HG02870 (cell line): ENCODE data around the gene HMCN1.

Source experiments
- ATAC-seq: cut with Tn5 transposase; IDR thresholded peaks from one replicate; pipeline ENCODE4 v1.9.1; 2021; ENCODE audit warnings: mild to moderate bottlenecking, moderate library complexity; ENCODE audit not compliant: unreplicated experiment

HMCN1 gene

GRCh38 chr1:185957441-185958363 is 223.5 kb downstream of the HMCN1 start:
- no peak for ATAC-seq

DNA sequence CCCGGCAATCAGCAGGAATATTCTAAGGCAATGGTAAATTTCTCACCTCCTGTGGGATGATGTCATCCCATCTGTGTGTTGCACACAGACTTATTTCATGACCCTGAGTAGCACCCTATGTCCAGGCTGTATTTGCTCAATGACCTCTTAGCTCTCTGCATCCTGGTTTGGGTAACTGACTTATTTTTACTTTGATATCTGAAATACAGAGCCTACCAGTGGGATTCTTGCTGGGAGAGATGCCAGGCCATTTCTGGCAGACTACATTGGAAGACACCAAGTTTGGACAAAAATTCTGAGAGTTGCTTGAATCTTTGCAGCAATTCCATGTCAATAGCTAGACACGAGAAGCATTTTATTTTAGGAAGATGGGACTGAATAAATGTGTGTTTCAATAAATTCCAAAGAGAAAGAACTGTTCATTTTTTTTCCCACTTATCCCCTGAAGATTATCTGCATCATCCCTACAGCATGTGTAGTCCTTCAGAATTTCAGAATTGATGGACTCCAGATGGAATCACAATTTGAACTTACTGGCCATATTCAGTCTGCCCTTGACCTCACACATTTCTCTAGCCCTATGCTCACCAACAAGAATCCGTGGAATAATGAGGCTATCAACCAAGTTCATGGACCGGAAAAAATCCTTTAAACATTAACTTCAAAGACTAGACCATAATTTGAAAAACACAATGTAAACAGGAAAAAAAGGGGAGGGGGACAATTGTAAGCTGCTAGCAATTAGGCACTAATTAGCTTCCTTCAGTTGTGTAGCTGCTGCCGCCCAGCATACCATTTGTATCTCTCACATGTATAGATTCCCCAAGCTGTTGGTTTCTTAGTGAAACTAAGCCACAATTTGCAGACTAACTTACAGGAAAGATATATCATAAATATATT is 226.5 kb downstream of the HMCN1 start:
- no peak for ATAC-seq

GRCh38 chr1:185961664-185962063 is 227.5 kb downstream of the HMCN1 start:
- ATAC-seq = no peak

GRCh38 chr1:185964946-185965345 is 230.8 kb downstream of the HMCN1 start:
- ATAC-seq = no peak

DNA sequence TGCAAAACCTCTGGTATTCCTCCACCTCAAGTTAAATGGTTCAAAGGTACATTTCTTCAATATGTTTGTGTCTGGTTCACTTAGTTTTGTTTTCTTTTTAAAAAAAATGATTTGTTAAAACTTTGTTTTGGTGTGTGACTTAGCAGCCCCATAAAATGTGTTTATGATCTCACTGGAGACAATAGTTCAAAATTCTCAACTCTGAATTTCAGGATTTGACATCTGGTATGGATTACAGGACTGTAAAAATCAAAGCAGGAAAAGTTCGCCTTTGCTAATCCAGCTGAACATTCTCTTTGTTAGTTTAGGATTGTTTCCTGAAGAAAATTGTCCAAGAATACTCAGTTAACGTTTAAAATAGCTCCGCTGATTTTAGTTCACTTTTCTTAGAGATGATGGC is 231.7 kb downstream of the HMCN1 start:
- ATAC-seq = no peak

- ATAC-seq = no peak
Measured at GRCh38 chr1:185966471-185966870, 232.3 kb downstream of the HMCN1 start.

GRCh38 chr1:185969028-185969427 is 234.8 kb downstream of the HMCN1 start:
- ATAC-seq = no peak

DNA sequence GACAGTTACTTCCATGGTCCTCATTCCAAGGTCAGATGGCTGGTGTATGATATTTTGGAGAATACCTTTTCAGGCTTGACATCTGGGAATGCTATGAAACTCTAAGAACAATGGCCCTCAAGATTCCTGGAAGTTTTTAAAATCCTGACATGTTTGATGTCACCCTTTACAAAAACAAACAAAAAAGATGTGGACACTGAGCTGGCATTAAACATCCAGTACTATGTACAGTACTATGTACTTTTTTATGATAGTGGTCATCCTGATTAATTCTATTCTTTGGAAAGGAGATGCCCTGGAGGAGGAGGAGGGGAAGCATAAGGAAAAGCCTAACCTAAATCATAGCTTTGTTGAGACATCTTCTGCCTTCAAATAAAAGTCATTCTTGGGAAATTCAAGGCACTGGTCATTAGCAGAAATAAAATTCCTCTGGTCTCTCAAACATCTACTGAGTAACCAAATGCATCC is 235.4 kb downstream of the HMCN1 start:
- no peak for ATAC-seq

- no peak for ATAC-seq
Measured at GRCh38 chr1:185971688-185972087, 237.5 kb downstream of the HMCN1 start.

GRCh38 chr1:185972096-185972850 is 238.1 kb downstream of the HMCN1 start:
- ATAC-seq = no peak

GRCh38 chr1:185973645-185974044 is 239.5 kb downstream of the HMCN1 start:
- no peak for ATAC-seq

DNA sequence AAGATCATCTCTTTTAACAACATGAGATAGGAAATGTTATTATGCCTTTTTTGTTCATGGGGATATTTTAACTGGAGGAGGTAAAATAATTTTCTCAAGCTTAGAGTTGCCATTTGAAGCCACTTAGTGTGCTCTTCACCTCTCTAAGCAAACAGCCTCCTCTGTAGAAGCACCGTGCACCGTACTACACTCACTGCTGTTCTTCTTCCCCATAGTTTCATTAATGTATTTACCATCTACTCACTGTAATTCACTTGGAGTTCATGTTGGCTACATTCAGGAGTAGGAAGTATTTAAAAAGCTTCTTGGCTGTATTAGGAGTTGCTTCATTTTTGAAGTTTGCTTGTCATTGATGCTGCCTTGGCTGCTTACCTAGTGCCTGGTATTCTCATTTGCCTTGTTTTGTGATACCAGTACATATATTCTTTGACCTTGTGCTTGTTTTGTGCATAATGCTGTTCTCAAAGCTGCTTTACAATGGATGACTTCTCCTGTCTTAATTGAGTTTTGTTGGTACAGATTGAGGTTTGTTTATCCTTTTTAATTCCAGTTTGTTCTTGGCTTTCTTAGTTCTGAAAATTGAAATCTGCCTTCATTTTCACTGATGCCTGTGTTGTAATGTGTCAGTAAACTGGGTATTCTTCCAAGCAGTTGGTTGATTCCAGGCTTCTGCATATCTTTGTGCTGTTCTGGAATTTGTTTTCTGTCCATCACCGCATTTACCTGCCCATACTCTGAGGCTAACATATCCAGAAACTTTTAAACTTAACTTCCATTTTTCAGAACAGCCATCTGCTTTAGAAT is 240.4 kb downstream of the HMCN1 start:
- ATAC-seq = no peak

GRCh38 chr1:185980891-185981290 is 246.7 kb downstream of the HMCN1 start:
- no peak for ATAC-seq

DNA sequence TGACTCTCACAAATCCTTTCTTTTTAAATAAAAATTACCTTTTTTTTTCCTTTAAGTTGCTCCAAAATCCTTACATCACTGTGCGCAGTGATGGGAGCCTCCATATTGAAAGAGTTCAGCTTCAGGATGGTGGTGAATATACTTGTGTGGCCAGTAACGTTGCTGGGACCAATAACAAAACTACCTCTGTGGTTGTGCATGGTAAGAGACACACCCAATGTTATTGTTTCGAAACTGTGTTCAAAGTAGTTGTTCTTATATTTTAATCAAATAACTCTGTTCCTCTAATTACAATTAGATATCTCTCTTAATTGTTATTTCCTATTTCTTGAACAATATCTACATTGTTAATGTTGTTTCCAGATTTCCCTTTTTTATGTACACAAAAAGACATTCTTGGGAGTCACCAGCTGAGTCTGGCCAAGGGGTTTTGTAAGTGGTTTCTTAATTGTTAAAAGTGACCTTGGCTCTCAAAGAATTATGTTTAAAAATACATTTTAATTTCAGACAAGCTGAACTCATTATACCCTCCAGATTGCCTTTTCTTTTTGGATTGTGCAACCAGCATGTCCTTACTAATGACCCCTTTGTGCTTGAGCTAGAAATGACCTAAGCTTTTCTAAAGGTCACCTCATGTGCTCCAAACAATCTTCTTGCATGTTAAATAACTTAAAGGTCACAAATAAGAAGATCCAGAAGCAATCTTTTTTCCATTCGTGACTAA is 250.1 kb downstream of the HMCN1 start:
- ATAC-seq = no peak

DNA sequence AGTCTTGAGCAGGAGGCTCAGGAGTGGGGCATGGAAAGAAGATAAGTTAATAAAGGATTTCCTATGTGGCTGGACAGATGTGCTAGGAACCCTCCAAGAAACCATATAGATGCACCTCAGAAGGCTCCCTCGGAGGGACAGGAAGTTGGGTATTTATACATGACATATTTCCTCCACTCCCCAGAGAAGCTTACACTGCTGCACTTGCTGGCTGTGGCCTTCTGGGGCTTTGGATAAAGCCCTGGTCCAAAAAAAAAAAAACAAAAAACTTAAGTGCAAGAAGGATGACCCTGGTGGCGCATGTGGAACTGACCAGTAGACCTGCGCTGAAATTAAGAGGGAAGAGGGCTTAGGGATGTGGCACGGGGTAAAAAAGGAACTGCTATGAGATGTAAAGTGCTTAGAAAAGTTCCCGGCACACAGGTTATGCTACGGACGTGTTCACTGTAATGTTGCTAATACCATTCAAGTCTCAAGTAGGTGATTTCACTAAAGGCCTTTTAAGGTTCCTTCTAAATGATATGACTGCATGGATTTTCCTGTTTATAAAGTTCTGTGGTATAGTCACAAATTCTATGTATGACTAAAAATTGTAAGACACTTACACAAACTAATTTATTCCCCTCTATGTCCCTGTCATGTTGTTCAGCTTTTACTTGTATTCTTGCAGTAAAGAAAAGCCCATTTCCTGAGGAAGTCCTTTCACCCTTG is 253.6 kb downstream of the HMCN1 start:
- ATAC-seq = no peak

DNA sequence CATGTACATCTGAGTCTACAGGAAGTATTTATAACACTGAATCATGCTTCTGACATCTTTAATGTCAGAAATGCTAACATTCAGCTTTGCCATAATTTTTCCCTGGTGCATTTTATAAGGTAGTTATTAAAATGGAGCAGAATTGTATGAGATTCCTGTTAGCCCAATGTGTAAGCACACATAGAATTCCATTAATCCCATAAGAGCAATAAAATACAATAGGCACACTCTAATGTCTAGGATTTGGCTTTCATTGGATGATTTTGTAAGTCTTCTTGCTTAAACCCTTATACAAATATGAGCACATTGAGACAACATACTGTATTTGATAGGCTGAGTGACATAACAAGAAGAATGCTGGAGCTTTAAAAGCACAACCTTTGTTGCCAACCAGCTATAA is 256.4 kb downstream of the HMCN1 start:
- ATAC-seq = no peak

- ATAC-seq = no peak
Measured at GRCh38 chr1:185991266-185991665, 257.1 kb downstream of the HMCN1 start.

GRCh38 chr1:185996211-185996610 is 262.0 kb downstream of the HMCN1 start:
- no peak for ATAC-seq

- no peak for ATAC-seq
Measured at GRCh38 chr1:185998391-185998790, 264.2 kb downstream of the HMCN1 start.
